ENCODE data around the gene SNAP25. TPM values are rescaled to one million over a fixed set of nuclear protein-coding genes. Genes with fewer than 3 reads are reported as not detected.

The SNAP25 gene
- total RNA-seq, 1 donor from 2014 or later = 3.7 TPM

DNA sequence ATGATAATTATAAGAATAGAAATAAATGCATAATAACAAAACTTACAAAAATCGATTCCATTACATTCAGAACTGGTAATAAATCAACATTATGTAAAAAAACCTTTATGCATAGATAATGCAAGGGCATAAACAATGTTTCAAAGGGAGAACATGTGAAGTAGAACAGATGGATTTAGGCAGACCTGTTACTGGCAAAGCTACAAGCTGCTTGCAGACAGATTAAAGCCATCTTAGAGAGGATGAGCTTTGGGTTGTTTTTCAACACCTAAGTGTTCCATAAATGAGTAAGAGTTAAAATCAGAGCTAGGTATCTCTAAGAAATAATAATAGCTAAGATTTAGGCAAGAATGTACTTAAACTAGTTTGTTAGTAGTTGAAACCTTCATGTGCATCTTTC is 37.2 kb downstream of the SNAP25 start:
- H3K27ac Mint-ChIP-seq = no peak overlapping the region
- no peaks in the 10 kb centered on the region for H3K36me3 Mint-ChIP-seq (ENCODE audit: low read depth)
- no peaks in the 10 kb centered on the region for H3K4me1 Mint-ChIP-seq (ENCODE audit: low read depth)
- no peaks in the 10 kb centered on the region for H3K27me3 Mint-ChIP-seq (ENCODE audit: insufficient read depth)
- no peak for DNase-seq (ENCODE audit: low spot score)
- intact Hi-C loops (cut with micrococcal nuclease) = no loop called here
- no peak overlapping the region for H3K4me3 Mint-ChIP-seq
- no peaks in the 10 kb centered on the region for H3K9me3 Mint-ChIP-seq

DNA sequence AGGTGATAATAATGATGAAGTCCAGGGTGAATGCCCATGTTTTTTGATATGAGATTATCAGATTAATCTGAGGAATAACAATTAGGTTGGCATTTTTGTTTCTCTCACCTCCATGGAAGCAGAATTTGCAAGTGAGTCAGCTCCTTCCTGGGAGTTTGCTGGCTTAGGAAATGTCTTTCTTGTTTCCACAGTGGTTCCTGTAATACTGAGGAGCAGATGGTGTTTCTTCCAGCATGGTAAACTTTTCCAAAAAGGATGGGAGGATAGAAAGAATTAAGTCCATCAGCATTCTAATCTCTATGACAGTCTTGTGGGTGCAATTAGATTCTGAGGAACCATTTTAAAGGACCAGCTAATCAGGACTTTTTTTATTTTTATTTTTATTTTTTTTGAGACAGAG is 40.5 kb downstream of the SNAP25 start:
- H3K36me3 Mint-ChIP-seq (ENCODE audit: low read depth) = no peaks in the 10 kb centered on the region
- DNase-seq (ENCODE audit: low spot score) = no peak
- H3K27me3 Mint-ChIP-seq (ENCODE audit: insufficient read depth) = no peaks in the 10 kb centered on the region
- intact Hi-C loops (cut with micrococcal nuclease) = no loop called here
- no peaks in the 10 kb centered on the region for H3K9me3 Mint-ChIP-seq
- no peak overlapping the region for H3K27ac Mint-ChIP-seq
- no peak overlapping the region for H3K4me3 Mint-ChIP-seq
- no peaks in the 10 kb centered on the region for H3K4me1 Mint-ChIP-seq (ENCODE audit: low read depth)

DNA sequence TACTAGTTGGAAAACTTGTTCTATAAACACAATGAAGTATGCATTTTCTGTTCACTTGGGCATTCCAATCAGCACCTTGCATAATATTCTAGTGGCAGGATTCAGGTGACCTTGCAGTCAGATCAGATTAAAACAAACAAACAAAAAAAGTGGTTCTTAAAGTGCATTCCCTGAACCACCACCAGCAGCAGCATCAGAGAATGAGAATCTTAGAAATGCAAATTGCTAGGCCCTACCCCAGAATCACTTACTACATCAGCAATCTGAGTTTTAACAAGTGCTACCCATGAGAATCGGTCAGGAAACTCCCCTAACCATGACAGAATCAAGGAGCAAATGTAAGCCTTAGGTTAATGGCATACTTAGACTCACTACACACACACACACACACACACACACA is 41.7 kb downstream of the SNAP25 start:
- intact Hi-C loops (cut with micrococcal nuclease) = no loop called here
- no peaks in the 10 kb centered on the region for H3K36me3 Mint-ChIP-seq (ENCODE audit: low read depth)
- no peak overlapping the region for H3K4me3 Mint-ChIP-seq
- DNase-seq (ENCODE audit: low spot score) = no peak
- no peaks in the 10 kb centered on the region for H3K27me3 Mint-ChIP-seq (ENCODE audit: insufficient read depth)
- H3K4me1 Mint-ChIP-seq (ENCODE audit: low read depth) = no peaks in the 10 kb centered on the region
- H3K9me3 Mint-ChIP-seq = no peaks in the 10 kb centered on the region
- no peak overlapping the region for H3K27ac Mint-ChIP-seq

DNA sequence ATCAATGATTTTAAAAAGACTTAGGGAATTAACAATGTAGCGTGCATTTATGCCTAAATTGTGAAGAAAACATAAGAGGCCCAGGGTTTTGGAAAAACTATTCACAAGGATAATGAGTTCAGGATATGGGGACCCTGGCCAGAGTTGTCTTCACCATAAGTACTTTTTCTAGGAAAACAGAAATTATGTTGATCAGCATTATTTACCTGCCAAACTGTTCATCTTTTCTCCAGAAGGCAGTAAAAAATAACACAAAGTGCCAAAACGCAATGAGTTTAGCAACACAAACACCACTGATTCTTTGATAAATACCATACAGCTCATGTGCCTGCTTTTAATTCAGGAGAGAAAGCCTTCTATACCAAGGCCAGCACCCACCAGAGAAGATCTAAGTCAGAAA is 43.1 kb downstream of the SNAP25 start:
- no peak for DNase-seq (ENCODE audit: low spot score)
- Mint-ChIP-seq H3K27me3 (ENCODE audit: insufficient read depth) (no peaks in the 10 kb centered on the region), H3K4me1 (ENCODE audit: low read depth) (no peaks in the 10 kb centered on the region), H3K4me3 (no peak overlapping the region), H3K27ac (no peak overlapping the region), H3K36me3 (ENCODE audit: low read depth) (no peaks in the 10 kb centered on the region), H3K9me3 (no peaks in the 10 kb centered on the region)
- intact Hi-C loops (cut with micrococcal nuclease) = no loop called here

DNA sequence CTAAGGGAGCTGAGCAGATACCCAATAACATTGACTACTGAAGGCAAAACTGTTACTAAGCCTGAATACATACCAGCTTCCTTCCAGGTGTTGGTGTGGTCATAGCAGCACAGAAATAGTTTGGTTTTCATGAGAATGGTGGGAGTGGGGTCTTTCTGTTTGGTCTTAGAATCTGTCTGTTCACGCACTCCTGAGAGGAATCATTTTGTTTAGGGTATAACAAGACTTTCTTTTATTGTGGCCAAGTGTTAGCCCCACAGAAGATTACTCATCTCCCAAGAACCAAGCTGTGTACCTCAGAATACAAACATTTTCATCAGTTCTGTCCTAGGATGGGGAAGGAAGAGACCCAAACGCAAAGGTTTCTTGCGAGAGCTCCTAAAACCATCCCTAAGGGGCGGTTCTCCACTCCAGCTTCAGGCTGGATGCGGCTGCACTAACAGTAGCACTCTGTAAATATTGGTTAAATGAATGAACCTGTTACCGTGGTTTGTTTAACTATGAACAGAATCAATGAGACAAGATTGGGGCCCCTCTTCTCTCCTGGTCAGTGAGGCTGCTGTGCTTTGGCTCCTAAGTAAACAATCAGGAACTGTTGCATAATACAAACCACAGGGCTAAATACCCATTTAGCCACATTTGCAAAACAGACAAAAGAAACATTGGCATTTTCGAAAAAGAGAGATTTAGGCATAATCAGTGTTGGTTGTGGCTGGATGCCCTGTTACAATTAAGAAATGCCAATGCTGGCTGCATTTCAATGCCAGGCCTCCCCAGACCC is 44.9 kb downstream of the SNAP25 start:
- Mint-ChIP-seq H3K27me3 (ENCODE audit: insufficient read depth) (peaks cover 2% of the 10 kb centered on the region), H3K9me3 (no peaks in the 10 kb centered on the region), H3K4me3 (no peak overlapping the region), H3K4me1 (ENCODE audit: low read depth) (no peaks in the 10 kb centered on the region), H3K27ac (no peak overlapping the region), H3K36me3 (ENCODE audit: low read depth) (no peaks in the 10 kb centered on the region)
- intact Hi-C loops (cut with micrococcal nuclease) = no loop called here
- no peak for DNase-seq (ENCODE audit: low spot score)

DNA sequence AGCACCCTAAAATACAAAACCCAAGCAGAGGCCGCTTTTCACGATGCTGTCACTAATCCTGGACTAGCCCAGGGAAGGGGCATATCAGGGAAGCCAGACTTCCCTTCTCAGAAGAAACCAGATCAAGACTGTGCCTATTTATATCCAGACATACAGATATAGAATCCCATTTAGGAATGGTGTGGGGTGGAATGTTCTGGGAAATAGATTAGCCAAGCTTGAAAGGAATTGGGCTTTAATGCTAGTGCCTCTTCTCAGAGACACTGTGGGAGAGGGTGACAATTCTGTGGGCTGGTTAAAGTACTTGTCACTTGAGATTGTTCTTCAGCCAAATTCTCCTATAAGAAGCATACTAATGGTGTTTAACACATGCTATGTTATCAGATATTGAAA is 45.5 kb downstream of the SNAP25 start:
- Mint-ChIP-seq H3K4me1 (ENCODE audit: low read depth) (no peaks in the 10 kb centered on the region), H3K27me3 (ENCODE audit: insufficient read depth) (peaks cover 2% of the 10 kb centered on the region), H3K9me3 (no peaks in the 10 kb centered on the region), H3K27ac (no peak overlapping the region), H3K36me3 (ENCODE audit: low read depth) (no peaks in the 10 kb centered on the region), H3K4me3 (no peak overlapping the region)
- intact Hi-C loops (cut with micrococcal nuclease) = no loop called here
- DNase-seq (ENCODE audit: low spot score) = no peak

DNA sequence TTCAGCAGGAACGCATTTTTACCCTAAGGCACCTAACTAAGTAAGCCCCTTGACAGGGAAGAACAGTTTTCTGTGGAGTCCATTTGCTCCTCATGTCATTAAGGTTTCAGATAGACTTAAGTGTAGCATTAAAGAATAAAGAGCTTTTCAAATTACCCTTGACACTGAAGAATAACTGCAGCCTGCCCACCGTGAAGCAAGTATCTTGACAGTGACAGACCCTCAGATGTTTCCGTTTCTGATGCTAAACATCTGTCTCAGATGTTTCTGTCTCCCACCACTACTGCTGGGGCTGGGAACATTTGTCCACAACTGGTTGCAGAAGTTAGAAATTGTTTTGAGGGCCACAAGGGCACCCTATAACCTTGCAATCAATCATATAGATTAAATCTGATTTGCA is 50.0 kb downstream of the SNAP25 start:
- H3K4me3 Mint-ChIP-seq = no peak overlapping the region
- no peaks in the 10 kb centered on the region for H3K36me3 Mint-ChIP-seq (ENCODE audit: low read depth)

DNA sequence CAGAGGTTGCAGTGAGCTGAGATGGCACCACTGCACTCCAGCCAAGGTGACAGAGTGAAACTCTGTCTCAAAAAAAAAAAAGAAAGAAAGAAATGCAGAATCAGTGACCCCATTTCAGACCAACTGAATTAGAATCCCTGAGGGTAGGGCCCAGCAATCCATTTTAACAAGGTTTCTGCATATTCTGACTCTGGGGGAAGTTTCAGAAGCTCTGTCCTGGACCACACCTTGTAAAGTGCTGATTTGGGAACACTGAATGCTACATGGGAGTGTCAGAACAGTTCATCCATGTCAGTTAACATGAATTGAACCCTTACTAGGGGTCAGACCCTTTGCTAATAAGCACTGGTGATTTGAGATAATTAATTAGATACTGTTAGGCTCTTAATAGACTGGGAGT is 52.0 kb downstream of the SNAP25 start:
- intact Hi-C loops (cut with micrococcal nuclease) = no loop called here
- H3K27ac Mint-ChIP-seq = no peak overlapping the region
- H3K27me3 Mint-ChIP-seq (ENCODE audit: insufficient read depth) = peaks cover 2% of the 10 kb centered on the region
- H3K9me3 Mint-ChIP-seq = no peaks in the 10 kb centered on the region
- H3K4me3 Mint-ChIP-seq = no peak overlapping the region
- no peak for DNase-seq (ENCODE audit: low spot score)
- no peaks in the 10 kb centered on the region for H3K36me3 Mint-ChIP-seq (ENCODE audit: low read depth)
- no peaks in the 10 kb centered on the region for H3K4me1 Mint-ChIP-seq (ENCODE audit: low read depth)

More for the DNA sequence above, 50.0 kb downstream of the SNAP25 start:
- intact Hi-C loops (cut with micrococcal nuclease) = no loop called here
- no peak for DNase-seq (ENCODE audit: low spot score)
- Mint-ChIP-seq H3K9me3 (no peaks in the 10 kb centered on the region), H3K4me1 (ENCODE audit: low read depth) (no peaks in the 10 kb centered on the region), H3K27me3 (ENCODE audit: insufficient read depth) (peaks cover 2% of the 10 kb centered on the region), H3K27ac (no peak overlapping the region)

DNA sequence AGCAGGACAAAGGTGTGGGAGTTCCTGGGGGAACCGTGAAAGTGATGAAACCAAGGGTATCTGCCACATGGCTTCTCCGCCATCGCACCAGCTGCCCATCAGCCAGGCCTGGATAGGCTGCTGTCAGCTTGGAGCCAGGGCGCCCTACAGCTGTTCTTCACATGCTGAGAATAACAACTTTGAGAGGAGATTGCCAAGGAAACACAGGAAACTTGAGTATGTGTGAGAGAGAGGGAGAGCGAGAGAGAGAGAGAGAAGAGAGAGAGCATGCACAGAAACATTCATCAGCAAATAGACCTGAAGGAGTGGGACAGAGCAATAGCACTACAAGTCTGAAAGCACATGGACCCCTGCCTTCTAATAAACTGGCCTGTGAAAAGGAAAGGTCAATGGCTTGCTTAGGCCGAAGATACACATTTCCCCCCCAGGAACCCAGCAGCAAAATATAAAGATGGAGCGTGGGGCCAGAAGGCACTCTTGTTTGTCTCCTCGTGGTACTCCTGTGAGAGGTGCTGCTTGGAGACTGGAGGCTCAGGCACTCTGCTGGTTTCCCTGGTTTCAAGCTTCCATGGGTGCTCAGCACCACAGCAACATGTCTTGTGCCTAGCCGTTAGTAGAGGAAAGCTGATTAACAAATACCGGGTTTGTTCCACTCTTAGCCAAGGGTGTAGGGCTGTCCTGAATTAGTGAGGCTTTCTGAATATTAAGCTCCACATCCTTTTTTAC is 53.0 kb downstream of the SNAP25 start:
- DNase-seq (ENCODE audit: low spot score) = no peak
- Mint-ChIP-seq H3K4me3 (no peak overlapping the region), H3K27ac (no peak overlapping the region), H3K4me1 (ENCODE audit: low read depth) (no peaks in the 10 kb centered on the region), H3K27me3 (ENCODE audit: insufficient read depth) (peaks cover 2% of the 10 kb centered on the region), H3K9me3 (no peaks in the 10 kb centered on the region), H3K36me3 (ENCODE audit: low read depth) (no peaks in the 10 kb centered on the region)
- intact Hi-C loops (cut with micrococcal nuclease) = no loop called here

DNA sequence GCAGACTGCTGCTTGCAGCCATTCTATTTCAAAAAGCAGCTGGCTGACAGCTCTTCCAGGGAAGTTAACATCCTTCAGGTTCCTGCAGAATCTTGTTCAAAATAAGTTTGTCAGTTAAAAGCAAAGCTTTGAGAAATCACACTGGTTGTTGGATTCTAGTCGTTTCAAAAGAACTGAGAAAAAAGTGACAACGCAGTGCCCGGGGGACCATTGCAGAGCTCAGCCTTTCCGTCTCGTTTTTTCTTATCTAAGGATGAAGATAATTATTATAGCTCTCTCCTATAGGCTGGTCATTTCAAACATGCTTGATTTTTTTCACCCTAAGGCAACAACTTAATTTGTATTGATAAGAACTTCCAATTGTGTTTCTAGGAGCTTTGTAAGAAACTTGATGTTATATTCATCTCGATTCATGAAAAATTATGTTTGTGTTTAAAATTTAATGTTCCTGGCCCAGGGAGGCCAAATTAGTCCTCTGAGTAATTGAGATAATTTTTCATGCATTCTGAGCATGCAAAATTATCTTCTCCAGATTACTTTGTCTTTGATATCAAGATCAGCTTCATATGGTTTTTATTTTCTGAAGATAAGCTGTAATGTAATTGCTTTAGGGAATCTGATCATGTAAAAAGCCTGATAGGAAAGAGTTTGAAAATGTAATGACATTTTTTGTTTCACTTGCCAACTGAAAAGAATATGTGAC is 58.4 kb downstream of the SNAP25 start:
- H3K27me3 Mint-ChIP-seq (ENCODE audit: insufficient read depth) = no peaks in the 10 kb centered on the region
- no peak overlapping the region for H3K4me3 Mint-ChIP-seq
- no peaks in the 10 kb centered on the region for H3K9me3 Mint-ChIP-seq
- no peaks in the 10 kb centered on the region for H3K36me3 Mint-ChIP-seq (ENCODE audit: low read depth)
- intact Hi-C loops (cut with micrococcal nuclease) = no loop called here
- no peaks in the 10 kb centered on the region for H3K4me1 Mint-ChIP-seq (ENCODE audit: low read depth)
- no peak overlapping the region for H3K27ac Mint-ChIP-seq
- DNase-seq (ENCODE audit: low spot score) = no peak

DNA sequence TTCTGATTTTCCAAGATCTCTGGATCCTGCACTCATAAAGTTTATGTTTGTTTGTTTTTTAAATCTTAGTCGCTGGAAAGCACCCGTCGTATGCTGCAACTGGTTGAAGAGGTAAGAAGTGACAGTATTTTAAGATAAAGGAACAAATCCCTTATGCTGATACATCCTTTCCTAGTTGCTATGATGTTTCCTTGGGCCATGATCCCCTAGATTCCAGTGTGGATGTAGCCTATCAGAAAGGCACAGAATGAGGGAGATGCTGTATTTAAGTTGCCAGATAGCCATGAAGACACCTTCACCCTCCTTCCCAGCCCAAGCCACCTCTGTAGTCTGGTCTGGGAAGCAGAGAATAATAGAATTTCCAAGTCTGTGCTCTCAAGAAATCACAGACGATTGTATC is 59.0 kb downstream of the SNAP25 start:
- H3K27me3 Mint-ChIP-seq (ENCODE audit: insufficient read depth) = no peaks in the 10 kb centered on the region
- H3K9me3 Mint-ChIP-seq = no peaks in the 10 kb centered on the region
- no peaks in the 10 kb centered on the region for H3K36me3 Mint-ChIP-seq (ENCODE audit: low read depth)
- H3K4me1 Mint-ChIP-seq (ENCODE audit: low read depth) = no peaks in the 10 kb centered on the region
- no peak overlapping the region for H3K27ac Mint-ChIP-seq
- DNase-seq (ENCODE audit: low spot score) = no peak
- intact Hi-C loops (cut with micrococcal nuclease) = no loop called here
- H3K4me3 Mint-ChIP-seq = no peak overlapping the region

DNA sequence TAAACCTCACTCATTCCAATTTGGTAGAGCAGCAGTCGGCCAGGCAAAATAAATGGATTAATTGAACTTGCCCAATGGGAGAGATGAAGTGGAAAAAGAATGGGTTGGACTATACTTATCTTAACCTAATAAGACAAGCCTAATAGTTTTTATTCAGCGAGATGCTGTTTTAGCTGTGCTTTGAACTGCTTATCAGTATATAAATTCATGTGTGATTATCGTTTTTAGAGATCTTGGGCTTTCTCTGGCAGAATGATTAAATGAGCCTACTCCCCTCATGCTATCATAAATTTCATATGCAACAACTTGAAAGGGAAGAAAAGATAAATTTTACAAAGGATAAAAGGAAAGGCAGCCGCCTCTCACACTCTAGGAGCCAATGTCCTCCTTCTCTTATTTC is 59.8 kb downstream of the SNAP25 start:
- DNase-seq (ENCODE audit: low spot score) = no peak
- Mint-ChIP-seq H3K36me3 (ENCODE audit: low read depth) (no peaks in the 10 kb centered on the region), H3K27ac (no peak overlapping the region), H3K27me3 (ENCODE audit: insufficient read depth) (no peaks in the 10 kb centered on the region), H3K4me1 (ENCODE audit: low read depth) (no peaks in the 10 kb centered on the region), H3K4me3 (no peak overlapping the region), H3K9me3 (no peaks in the 10 kb centered on the region)
- intact Hi-C loops (cut with micrococcal nuclease) = no loop called here

Measured in activated T-helper 1 cell treated with anti-CD3 and anti-CD28 coated beads, Interleukin-12 subunit alpha, Interleukin-12 subunit beta, Interleukin-2, Interleukin-4 antibody, amounts not matched to agents 30 ng/mL and 10 ng/mL and 1 ng/mL, durations not matched to agents 14 hours and 24 hours and 36 hours (primary cell).